Effector CD4-positive, alpha-beta T cell (primary cell): ENCODE measurements around the gene HMHB1. TPM values are rescaled to one million over a fixed set of nuclear protein-coding genes. Genes with fewer than 3 reads are reported as not detected.

Experiments
- DNase-seq: peaks from one replicate; pipeline ENCODE4 v3.0.0-alpha.2; 2020
- total RNA-seq: gene quantifications from one replicate; lab custom pipeline; 2026; lab: John Stamatoyannopoulos, UW

The HMHB1 gene
- not detected for total RNA-seq

DNA sequence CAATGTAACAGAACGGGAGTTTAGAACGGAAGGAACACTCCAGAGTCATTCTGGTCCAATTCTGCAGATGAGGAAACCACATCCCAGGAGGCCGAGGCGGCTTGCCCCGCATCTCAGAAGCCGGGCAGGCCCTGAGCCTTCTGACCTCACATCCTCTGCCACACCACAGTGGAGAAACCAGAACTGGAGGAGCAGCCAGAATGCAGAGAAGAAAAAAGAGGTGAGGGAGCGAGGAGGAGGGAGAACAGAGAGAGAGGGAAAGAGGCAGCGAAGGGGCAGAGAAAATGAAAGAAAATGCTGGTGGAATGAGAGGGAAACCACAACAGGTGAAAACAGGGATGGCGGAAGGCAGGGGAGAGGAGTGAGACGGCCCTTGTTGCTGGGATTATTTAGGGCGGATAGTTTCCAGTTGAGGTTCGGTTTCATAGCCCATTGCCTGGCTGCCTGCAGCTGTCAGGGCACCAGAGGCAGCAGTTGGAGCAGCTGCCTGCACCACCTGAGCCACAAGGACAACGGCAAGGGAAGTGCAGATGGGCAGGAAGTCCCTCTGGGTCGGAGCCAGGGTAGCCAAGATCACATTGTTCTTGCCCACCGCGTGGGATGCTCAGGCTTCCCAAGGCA, at the start of gene HMHB1:
Gene HMHB1, plus strand, starts transcription at position 77 of the 621 bp plus-strand sequence.
- no peak for DNase-seq

DNA sequence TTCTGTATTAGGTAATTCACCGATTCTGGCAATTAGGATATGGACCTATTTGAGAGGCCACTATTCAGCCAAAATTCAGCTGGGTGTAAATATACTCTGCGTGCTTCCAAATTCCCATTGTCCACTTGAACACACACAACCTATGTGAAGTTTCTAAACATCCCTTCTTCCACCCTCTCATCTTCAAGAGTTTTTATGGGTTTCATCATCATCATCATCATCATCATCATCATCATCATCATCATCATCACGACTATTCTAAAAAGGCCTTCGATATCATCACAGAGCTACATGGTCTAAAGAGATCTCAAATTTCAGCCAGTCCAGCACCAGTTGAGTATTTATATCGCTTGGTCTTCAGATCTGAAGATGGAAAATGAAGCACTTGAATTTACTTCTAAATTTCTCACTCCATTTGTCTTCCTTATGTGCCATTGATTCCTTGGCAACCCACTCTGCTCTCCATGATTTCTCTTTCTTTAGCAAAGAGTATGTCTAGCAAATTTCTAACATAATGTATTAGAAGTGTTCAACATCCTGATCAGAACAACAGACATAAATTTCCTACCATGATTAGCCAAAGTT, 49.2 kb upstream of the HMHB1 start:
- DNase-seq, result no peak

DNA sequence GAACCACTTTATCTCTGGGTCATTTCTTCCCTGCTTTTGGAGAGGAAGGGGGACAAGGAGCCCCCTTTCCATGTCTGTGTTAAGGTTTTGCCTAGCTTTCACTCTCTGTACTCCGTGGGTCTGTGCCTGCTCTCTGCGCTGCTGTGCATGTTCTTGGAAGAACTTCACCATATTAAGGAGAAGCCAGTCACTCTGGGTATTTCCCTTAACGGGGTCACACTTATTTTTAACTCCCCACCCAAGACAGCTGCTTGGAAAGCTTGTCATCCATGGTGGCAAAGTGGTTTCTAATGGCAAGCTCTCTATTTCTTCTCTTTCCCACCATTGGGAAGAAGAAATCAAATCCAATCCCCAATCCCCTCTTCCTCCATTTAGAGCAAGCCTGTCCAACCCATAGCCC, 44.8 kb upstream of the HMHB1 start:
- no peak for DNase-seq

DNA sequence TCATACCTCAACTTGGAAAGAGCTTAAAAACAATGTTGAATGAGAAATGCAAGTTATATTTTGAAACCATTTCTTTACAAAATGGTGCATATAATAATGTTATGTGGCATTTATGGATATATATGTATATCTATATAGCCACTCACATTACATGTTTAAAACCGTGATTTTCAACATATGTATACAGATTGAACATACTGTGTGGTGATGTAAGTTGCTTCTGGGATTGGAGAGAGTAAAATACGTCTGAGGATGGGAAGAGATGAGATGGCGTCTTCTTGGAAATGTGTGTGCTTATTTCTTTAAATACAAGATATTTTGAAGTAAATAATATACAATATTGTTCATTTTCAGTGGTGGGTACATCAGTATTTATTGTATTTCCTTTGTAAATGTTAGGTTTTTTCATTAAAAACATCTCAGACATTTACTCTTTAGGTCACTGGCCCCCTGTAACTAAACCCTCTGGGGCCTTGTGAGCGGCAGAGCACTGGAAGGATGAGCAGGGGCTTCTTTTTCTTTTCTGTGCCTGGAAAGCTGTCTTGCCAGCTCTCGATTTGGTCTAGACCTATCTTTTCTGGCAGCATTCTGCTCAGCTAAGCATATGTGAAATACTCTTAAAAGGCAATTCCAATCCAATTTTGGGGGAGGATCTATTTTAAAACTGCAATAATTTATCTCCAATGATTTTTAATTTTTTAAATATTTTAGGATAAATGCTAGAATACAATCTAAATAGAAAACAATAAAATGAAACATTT, 42.8 kb upstream of the HMHB1 start:
- no peak for DNase-seq

DNA sequence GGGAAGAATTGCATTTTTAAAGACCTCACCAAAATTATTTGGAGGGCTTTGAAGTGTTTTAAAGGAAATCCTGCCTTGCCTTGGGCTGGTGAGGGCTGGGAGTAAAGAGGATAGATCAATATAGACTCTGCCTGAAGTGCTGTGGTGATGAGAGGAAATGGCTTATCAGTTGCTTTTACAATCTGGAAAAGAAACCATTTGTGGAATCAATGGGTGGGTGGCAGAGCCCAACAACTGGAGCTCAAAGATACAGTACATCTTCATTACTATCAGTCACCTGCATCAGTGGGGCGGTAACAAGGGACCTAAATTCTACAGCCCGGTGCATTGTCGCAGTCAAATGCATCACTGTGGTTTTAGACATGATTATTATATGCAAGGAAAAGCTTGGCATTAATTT, 41.5 kb upstream of the HMHB1 start:
- no peak for DNase-seq

DNA sequence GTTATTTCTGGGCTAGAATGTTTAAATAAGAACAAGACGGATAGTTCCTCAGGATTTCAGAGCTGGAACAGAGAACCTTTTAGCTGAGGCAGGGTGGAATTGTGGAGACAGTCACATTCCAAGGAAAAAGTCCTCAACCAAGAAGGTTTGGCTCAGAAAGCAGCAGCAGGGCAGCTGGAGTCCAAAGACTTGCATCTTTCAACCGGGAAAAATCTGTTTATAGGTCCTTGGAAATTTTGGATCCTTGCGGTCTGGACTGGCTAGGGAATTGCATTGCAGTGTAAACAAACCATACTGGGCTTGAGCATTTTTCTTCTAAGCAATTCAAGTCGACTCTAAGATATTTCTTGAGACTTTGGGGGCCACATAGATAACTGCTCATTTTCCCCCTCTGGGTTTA, 40.8 kb upstream of the HMHB1 start:
- DNase-seq, result no peak

DNA sequence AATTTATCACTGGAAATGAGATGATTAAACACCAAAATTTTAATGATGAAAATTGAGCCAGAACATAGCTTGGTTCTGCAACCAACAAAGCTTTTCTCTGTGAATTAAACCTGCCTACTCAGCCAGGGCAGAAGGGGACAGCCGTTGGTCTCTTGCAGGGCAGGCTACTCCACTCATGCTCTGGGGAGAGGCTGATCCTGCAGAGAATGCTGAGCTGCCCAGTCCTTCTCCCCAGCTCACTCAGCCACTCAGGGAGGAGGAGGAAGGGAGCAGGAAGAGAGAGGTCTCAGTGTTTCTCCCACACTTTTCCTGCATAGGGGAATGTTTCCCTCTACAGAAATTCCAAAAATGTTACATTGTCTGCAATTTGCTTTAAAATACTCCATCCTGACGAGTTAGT, 40.4 kb upstream of the HMHB1 start:
- DNase-seq, result no peak

DNA sequence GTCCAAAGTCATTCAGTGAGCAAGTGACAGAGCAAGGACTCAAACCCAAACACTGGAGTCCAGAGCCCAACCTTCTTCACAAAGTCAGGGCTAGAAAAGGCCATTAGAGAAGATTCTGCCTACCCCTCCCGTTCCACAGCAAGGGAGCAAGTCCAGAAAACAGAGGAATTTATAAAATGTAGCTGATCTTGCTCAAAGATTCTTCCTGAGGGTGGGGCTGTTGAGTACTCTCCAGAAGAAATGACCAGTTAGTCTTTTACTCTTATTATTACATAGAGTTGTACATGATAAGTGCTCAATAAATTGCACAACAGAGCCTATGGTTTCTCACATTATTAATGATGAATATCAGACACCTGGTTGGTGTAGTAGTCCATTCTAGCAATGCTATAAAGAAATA, 39.3 kb upstream of the HMHB1 start:
- DNase-seq, result no peak

DNA sequence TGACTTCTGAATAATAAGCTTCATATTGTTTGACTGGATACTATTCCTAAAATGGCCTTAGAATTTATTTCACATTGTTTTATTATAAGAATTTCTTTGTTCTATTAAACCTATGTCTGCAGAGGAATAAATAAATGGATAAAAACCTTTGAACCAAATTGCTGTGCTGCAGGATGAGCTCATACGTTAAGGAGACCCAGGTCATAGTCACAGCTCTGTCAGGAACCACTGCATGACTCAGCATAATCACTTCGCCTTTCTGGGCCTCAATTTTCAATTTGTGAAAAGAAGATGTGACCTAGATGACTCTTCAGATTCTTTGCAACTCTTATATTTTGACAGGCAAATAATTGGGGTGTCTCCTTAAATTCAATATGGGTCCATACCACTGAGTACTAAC, 36.7 kb upstream of the HMHB1 start:
- DNase-seq, result no peak

DNA sequence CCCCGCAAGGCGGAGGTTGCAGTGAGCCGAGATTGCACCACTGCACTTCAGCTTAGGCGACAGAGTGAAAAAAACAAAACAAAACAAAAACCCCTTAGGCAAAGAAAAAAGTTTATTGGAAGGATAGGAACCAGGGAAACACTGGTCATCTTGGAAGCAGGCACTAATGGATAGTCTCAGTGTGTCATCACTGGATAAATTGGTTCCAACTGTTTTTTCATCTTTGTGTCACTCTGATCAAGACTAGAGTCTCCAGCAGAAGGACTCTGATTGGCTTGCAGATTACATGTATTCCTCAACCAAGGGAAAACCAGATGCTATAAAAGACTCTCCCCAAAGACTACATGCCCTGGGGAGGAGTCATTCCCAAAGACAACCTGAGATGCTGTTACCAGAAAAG, 35.0 kb upstream of the HMHB1 start:
- DNase-seq, result no peak

DNA sequence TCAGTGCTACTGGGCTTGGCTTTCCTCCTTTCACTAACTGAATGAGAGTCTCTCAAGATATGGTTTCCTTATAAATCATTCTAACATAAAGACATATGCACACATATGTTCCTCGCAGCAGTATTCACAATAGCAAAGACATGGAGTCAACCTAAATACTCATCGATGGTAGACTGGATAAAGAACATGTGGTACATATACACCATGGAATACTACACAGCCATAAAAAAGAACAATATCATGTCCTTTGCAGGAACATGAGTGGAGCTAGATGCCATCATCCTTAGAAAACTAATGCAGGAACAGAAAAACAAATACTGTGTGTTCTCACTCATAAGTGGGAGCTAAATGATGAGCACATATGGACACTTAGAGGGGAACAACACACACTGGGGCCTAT, 32.5 kb upstream of the HMHB1 start:
- DNase-seq, result no peak

DNA sequence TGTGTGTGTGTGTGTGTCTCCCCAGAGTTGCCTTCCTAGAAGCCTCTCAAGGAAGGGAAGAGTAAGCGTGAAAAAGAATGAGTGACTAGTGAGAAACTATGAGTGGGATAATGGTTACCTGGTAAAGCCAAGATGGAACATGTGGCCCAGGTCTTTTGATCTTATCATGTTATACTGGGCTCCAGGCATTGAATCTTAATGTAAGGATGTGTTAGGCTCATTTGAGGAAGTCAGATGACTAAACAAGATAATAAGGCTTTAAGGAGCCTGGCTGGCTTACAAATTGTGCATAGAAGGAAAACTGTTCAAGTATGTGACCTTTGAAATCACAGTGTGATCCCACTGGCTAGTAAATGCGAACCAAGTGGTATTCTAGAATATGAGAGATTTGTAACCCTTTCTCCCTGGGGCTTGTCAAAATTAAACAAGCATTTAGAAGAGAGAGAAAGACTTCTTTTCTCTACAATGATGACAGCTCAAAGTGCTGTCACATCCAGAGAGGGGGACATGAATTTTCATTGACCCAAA, 29.9 kb upstream of the HMHB1 start:
- no peak for DNase-seq

DNA sequence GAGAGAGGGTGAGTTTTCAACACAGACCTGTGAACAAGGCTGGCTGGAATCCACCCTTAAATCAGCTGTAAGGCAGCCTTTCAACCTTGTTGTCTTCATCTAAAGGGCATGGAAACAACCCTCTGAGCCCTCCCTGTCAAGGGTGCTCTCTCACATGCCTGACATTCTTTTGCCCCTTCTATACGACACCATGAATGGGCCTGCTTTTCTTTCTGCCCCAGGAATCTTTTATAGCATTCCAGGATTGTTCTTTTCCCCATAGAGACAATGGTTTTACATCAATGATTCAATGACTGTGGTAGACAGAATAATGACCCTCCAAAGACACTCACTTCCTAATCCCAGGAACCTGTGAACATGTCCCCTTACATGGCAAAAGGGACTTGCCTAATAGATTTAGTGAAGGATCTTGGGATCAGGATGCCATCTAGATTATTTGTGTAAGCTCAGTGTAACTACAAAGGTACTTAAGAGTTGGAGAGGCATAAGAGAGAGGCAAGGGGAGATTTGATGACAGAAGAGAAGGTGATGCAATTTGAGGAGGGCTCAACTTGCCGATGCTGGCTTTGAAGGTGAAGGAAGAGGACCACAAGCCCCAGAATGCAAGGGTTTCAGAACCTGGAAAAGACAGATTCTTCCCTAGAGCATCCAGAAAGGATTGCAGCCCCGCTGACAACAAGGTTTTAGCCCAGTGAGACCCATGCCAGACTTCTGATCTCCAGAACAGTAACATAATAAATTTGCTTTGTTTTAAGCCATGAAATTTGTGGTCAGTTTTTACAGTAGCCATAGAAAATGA, 29.2 kb upstream of the HMHB1 start:
- no peak for DNase-seq

DNA sequence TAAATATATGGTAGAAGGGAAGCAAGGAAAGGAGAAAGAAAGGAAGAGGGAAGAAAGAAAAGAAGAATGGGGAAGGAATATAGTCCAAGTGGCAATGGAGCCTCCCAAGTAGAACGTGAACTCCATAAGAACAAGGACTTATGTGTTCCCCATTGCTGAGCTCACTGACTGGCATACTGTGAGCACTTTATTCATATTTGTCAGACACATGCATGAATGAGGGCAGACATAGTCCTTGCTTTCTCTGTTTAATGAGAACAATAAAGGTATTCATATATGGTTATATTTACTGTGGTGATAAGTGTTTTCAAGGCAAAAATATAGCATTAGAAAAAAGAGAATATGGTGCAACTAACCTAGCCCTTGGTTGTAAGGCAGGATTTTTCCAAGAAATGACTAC, 23.6 kb upstream of the HMHB1 start:
- DNase-seq, result no peak

DNA sequence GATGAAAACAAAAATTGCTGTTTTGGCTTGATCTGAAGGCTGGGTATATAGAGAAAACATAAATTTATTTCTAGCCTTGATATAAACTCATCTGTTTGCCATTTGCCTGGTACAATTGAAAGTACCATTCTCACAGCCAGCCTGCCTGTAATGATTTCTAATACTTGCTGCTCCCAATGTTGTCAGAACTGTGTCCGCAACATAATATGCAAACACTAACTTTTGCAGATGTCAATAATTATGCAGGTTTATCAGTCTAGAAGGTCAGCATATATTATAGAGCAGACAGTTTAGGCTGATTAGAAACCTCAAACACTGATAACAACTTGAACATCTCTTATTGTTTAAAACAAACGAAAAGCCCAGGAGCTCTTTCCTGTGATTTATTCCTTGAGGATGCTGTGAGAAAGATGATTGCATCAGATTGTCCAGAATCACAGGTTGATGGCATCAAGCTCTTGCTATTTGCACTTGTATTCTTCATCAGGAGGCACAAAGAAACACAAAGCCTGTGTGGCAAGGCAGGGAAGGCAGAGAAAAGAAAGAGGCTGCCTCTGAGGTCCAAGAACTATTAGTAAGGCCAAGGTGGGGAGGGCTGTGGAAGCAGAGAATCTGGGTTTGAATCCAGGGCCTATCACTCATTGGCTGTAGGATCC, 21.4 kb upstream of the HMHB1 start:
- DNase-seq, result no peak

DNA sequence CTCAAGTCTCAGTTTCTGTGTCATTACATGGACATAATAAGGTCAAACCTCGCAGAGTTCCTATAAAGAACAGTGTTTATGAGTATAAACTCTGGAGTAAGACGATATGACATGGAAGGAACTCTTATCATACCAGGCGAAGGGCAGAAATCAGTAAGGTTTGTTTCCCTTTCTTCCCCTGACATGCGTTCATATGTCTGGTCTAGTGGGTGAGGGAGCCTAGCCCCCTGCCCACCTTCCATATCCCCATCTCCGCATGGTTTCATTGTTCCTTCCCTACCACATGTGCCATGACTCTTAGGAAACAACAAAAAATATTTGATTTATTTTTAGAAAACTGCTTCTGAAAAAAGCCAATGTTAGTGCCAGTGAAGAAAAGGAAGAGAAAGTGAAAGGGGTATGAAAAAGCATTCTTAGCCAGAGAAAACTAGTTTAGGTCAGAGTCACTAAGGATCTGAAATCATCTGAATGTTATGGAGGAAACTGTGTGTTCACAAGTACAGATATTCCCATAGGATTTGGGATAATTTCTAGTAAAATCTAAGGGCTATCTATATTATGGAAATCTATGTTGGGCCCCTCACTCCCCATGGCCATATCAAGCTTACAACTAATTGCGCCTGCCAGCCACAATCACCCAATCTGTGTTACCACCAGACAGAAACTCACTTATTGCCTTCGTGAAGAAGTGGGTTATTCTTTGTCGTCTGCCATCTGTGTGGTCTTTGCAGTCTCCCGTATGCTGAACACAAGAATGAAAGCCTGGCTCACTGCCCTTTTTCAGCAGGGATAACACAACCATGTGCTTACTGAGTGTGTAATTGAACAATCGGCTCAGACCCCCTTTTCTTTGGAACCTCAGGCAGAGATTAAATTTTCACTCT, 19.9 kb upstream of the HMHB1 start:
- DNase-seq, result no peak

DNA sequence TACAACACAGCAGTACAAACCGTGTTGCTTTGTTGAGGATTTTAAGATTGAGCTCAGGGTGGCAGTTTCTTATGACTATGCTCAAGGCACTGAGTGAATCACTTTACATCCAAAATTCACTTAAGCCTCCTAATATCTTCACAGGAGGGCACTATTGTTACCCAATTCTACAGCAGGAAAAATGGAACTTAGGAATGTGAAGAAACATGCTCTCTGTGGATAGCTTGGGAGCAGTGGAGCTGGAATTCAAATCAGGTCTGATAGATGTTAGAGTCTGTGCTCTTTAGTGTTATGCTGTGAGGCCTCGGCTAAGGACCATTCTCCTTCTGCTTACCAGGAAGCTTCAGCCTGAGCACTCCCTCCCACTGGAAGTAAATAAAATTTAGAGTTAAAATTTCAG, 18.7 kb upstream of the HMHB1 start:
- no peak for DNase-seq

DNA sequence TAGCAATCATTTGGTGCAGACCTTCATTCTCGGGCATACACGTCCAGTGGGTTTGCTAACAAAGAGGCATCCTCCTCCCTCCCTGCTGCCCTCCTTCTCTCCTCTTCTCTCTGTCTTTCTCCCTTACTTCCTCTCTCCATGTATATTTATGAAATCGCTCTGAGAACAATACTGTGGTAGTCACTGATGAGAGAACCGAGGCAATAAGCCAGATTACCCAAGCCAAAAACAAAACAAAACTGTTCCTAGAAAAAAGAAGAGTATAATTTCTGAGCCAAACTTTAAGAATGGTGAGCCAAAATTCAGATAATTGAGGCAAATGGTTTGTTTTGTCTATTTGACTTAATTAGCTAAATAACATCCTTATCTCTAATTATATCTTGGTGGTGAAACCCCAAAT, 15.8 kb upstream of the HMHB1 start:
- no peak for DNase-seq

DNA sequence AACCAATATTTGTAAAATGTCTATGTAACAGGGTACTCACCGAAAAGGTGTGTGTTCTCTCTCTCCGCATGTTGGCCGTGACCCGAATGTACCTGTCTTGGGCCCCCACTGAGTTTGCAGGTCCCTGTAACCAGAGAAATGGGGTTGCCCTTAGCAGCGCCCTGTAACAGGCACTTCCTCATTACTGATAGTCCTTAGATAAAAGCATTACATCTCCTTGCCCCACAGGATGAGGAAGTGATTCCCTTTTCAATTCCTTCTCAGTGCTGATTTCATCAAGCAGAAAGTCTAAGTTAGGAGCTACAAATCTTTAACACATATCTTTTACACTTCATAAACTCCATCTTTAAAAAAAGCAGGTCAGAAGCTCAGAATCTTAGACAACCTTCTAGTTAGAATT, 15.2 kb upstream of the HMHB1 start:
- no peak for DNase-seq

DNA sequence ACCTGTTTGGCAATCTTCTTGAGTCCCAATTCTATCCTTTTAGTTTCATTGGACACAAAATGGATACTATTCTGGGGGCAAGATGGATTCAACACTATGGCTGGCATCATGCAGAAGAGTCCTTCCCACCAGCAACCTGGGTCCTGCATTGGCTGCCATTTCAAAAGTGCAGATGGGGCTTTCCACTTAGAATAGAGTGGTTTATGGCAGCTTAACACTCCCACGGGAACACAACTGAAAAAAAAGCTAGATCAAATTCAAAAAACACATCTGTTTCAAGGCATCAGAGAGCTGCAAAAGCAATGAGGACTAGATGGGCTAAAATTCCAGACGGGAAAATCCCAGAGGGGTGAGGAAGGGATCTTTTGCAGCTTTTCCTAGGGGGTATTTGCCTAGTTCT, 11.2 kb upstream of the HMHB1 start:
- no peak for DNase-seq

DNA sequence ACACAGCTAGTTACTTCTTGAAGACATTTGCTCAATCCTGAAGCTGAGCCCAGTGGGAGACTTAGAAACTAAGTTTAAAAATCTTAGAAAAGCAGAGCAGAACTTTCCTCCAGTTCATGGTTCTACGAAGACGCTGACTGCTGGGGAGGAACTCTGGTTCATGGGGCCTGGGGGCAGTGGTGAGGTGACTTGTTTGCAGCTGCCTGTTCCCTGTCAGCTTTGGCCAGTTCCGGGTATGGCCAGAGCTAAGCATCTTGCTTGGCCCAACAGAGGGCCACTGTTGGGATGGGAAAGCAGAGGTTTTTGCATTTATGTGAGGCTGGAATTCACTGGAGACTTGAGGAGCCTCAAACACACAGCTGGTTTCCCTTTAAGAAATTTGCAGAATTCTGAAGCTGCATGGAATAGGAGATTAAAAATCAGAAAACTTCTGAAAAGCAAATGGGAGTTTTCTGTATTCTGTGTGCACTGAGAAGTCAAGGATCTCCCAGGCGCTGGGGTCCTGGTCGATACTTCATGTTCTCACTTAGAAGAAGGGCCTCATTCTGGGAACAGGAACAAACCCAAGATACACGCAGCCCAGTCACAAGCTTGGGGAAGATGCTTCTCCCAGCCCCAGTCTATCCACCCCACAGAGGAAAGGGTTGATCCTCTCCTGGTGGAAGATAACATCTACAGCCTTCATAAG, 10.6 kb upstream of the HMHB1 start:
- no peak for DNase-seq
